Spleen (tissue), 7 donors: ENCODE results near the gene ISOC1.

Experiments used
- POLR2A ChIP-seq, 3 donors: fragments of 450-650 bp; IDR thresholded peaks; one replicate each; pipeline ENCODE4 v1.5.1; 2017; ENCODE audit warnings: antibody characterized with exemption in 3 of 3, mild to moderate bottlenecking in 1 of 3
- POLR2AphosphoS5 ChIP-seq, 3 donors: sonication (generic); formaldehyde crosslinking; IDR thresholded peaks; one replicate each; pipeline ENCODE4 v1.5.1; 2017; ENCODE audit warnings: antibody characterized with exemption in 3 of 3
- TF ChIP-seq, protein P1 (sequence below), 11 experiments: fragments of 200-600 bp in 7 of 11; fragments of 450-650 bp in 4 of 11; sonication (generic) in 4 of 11; IDR thresholded peaks in 8 of 11; conservative IDR thresholded peaks in 3 of 11; 1 replicate in 7 of 11; 2 replicates in 4 of 11; pipeline versions ENCODE4 v1.4.0 to v1.8.0; 2016 to 2021; ENCODE audit warnings: antibody characterized with exemption in 11 of 11, inconsistent platforms in 4 of 11, mild to moderate bottlenecking in 1 of 11
- donor health status: DM: no; HTN: no; CAD: no; lungs with moderate emphysema.
- donor health status: DM: no; HTN: no; CAD: no.
- donor health status: DM: no; HTN: no; CAD: no.

DNA sequence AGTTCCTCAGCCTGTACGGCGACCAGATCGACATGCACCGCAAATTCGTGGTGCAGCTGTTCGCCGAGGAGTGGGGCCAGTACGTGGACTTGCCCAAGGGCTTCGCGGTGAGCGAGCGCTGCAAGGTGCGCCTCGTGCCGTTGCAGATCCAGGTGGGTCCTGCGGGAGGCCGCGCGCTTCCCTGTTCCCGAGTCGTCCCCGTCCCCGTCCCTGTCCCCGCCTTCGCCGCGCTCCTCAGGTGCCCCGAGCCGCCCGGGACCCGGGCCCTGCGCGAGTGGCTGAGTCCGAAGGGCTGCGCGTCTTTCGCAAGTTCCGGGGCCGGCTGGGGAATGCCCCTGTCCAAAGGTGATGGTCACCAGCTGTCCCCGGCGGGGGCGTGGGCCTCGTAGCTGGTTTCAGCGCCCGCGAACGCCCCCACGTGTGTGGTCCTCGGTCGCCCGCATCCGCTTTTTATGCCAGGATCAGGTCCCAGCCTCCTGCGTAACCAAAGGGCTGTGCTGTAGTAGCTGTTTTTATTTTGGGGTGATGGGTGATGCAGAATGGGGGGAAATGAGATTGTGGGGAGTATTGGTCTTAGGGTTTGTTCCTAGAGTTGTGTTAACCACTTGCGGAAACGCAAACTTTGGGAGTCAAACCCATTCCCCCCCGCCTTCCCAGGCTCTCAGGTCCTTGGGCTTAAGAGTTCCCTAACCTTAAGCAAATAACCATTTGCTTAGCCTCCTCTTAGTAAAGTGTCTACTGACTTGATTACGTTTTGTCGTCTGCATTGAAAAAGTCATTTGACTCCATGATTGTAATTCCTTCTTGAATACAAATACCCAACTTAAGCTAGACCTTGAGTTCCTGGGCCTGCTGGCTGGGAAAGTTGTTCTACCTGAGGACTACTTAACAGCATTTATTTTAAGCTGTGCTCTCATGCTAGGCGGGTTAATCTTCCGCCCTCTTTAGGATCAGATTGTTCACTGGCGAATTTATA, 663 bp downstream of the ISOC1 start:
- TF ChIP-seq POLR2A (IDR thresholded peaks at IDR 0.05) (no peak), POLR2AphosphoS5 (IDR thresholded peaks at IDR 0.05) (peak; percentile 31 to 74 (median 59))
- TF ChIP-seq, protein P1, sequence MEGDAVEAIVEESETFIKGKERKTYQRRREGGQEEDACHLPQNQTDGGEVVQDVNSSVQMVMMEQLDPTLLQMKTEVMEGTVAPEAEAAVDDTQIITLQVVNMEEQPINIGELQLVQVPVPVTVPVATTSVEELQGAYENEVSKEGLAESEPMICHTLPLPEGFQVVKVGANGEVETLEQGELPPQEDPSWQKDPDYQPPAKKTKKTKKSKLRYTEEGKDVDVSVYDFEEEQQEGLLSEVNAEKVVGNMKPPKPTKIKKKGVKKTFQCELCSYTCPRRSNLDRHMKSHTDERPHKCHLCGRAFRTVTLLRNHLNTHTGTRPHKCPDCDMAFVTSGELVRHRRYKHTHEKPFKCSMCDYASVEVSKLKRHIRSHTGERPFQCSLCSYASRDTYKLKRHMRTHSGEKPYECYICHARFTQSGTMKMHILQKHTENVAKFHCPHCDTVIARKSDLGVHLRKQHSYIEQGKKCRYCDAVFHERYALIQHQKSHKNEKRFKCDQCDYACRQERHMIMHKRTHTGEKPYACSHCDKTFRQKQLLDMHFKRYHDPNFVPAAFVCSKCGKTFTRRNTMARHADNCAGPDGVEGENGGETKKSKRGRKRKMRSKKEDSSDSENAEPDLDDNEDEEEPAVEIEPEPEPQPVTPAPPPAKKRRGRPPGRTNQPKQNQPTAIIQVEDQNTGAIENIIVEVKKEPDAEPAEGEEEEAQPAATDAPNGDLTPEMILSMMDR (IDR thresholded peaks at IDR 0.05 in 8 of 11, conservative IDR thresholded peaks at IDR 0.05 in 3 of 11), result peak in 1 of 11 experiments; percentile 5
